ENCODE data around the gene TTF1. TPM values are rescaled to one million over a fixed set of nuclear protein-coding genes. Genes with fewer than 3 reads are reported as not detected.

TTF1 gene
- total RNA-seq, 1 experiment from 2014 or later, result 23.8 TPM

GRCh38 chr9:132357764-132358163 is 48.9 kb downstream of the TTF1 start:
- H3K36me3 Mint-ChIP-seq, result peaks cover 10% of the 10 kb centered on the region
- peaks cover 19% of the 10 kb centered on the region for H3K4me1 Mint-ChIP-seq
- no peak overlapping the region for H3K4me3 Mint-ChIP-seq
- peaks cover 4% of the 10 kb centered on the region; the same call in 1 of the 2 replicates for H3K9me3 Mint-ChIP-seq
- H3K27ac Mint-ChIP-seq, result no peak overlapping the region
- POLR2A ChIA-PET, result no interaction called here
- ATAC-seq, result no peak
- no peaks in the 10 kb centered on the region for H3K27me3 Mint-ChIP-seq (ENCODE audit: low read depth)
- TF ChIP-seq ZNF532 (CRISPR knock-in tag; IDR thresholded peaks at IDR 0.05; ENCODE audit: borderline replicate concordance), result no peak
- TF ChIP-seq PRRX2 (CRISPR knock-in tag; IDR thresholded peaks at IDR 0.05), result no peak
- no peak for TF ChIP-seq TEAD1 (CRISPR knock-in tag; IDR thresholded peaks at IDR 0.05)
- TF ChIP-seq SP1 (CRISPR knock-in tag; conservative IDR thresholded peaks at IDR 0.05), result no peak
- no peak for TF ChIP-seq GABPB1 (CRISPR knock-in tag; IDR thresholded peaks at IDR 0.05)
- TF ChIP-seq MLX (CRISPR knock-in tag; IDR thresholded peaks at IDR 0.05), result no peak
- no peak for TF ChIP-seq NFATC4 (CRISPR knock-in tag; IDR thresholded peaks at IDR 0.05)
- TF ChIP-seq AR (CRISPR knock-in tag; IDR thresholded peaks at IDR 0.05), result no peak
- TF ChIP-seq SMAD4 (CRISPR knock-in tag; IDR thresholded peaks at IDR 0.05), result no peak
- no peak for TF ChIP-seq HMGXB4 (CRISPR knock-in tag; IDR thresholded peaks at IDR 0.05)
- TF ChIP-seq TEAD4 (CRISPR knock-in tag; IDR thresholded peaks at IDR 0.05), result no peak
- TF ChIP-seq NFYB (CRISPR knock-in tag; conservative IDR thresholded peaks at IDR 0.05; ENCODE audit: low read depth), result no peak
- DNase-seq (ENCODE audit: low spot score), result no peak
- CTCF ChIA-PET, result interaction anchor here (0.6 kb wide), 1 partner anchor 452 kb away, joined by 3 read pairs; no protein-coding TSS in a partner anchor

GRCh38 chr9:132356324-132356924 is 50.2 kb downstream of the TTF1 start:
- POLR2A ChIA-PET, result interaction anchor here (1.1 kb wide), 1 partner anchor 54 kb away, joined by 3 read pairs; the partner anchor contains the start of gene CFAP77
- H3K9me3 Mint-ChIP-seq, result peaks cover 4% of the 10 kb centered on the region; the same call in 1 of the 2 replicates
- TF ChIP-seq ATF1 (CRISPR knock-in tag; IDR thresholded peaks at IDR 0.05) (no peak), PREB (CRISPR knock-in tag; IDR thresholded peaks at IDR 0.05; ENCODE audit: borderline replicate concordance) (no peak), E2F4 (CRISPR knock-in tag; IDR thresholded peaks at IDR 0.05; ENCODE audit: borderline replicate concordance, low read depth) (no peak), AR (CRISPR knock-in tag; IDR thresholded peaks at IDR 0.05) (no peak), CTCF (IDR thresholded peaks at IDR 0.05) (no peak), NFATC4 (CRISPR knock-in tag; IDR thresholded peaks at IDR 0.05) (no peak), ESRRA (CRISPR knock-in tag; IDR thresholded peaks at IDR 0.05; ENCODE audit: borderline replicate concordance) (no peak)

More at GRCh38 chr9:132356324-132356924, 50.2 kb downstream of the TTF1 start:
- ATAC-seq (no peak), DNase-seq (ENCODE audit: low spot score) (peak; percentile 32)
- H3K36me3 Mint-ChIP-seq, result peaks cover 22% of the 10 kb centered on the region
- CTCF ChIA-PET, result no interaction called here
- H3K4me1 Mint-ChIP-seq, result peaks cover 21% of the 10 kb centered on the region
- peak overlapping the region; percentile 63; the same call in 1 of the 2 replicates for H3K27ac Mint-ChIP-seq
- peak overlapping the region; percentile 27 for H3K4me3 Mint-ChIP-seq
- no peaks in the 10 kb centered on the region for H3K27me3 Mint-ChIP-seq (ENCODE audit: low read depth)

Measured in WTC11 (cell line).